Activated naive CD4-positive, alpha-beta T cell treated with anti-CD3 and anti-CD28 coated beads for 36 hours (primary cell): ENCODE measurements around the gene HSPA2. TPM values are rescaled to one million over a fixed set of nuclear protein-coding genes. Genes with fewer than 3 reads are reported as not detected.
"Not testable (repeated sequence)": the region's sequence is repeated elsewhere in the genome, so short reads cannot be mapped to it uniquely, and the experiment has no call there.

Experiments
- CTCF ChIA-PET: fragments of 350-600 bp; sonication (Branson Sonifier 250); formaldehyde crosslinking; loops from one replicate; lab custom pipeline; 2021; ENCODE audit warnings: antibody characterized with exemption; lab: Charles Lee
- DNase-seq: peaks from one replicate; pipeline ENCODE4 v3.0.0-alpha.2; 2020
- H3K27ac Mint-ChIP-seq: one replicate; pipeline ENCODE4 v1.8.0; 2021; ENCODE audit warnings: mild to moderate bottlenecking, mixed read lengths
- H3K27me3 Mint-ChIP-seq: one replicate; pipeline ENCODE4 v1.8.0; 2021; ENCODE audit warnings: low read depth, mixed read lengths
- H3K36me3 Mint-ChIP-seq: one replicate; pipeline ENCODE4 v1.8.0; 2021; ENCODE audit warnings: low read depth, mixed read lengths
- H3K4me1 Mint-ChIP-seq: one replicate; pipeline ENCODE4 v1.8.0; 2021; ENCODE audit warnings: low read depth, mixed read lengths
- H3K4me3 Mint-ChIP-seq: one replicate; pipeline ENCODE4 v1.8.0; 2021; ENCODE audit warnings: mild to moderate bottlenecking, moderate library complexity, mixed read lengths
- H3K9me3 Mint-ChIP-seq: one replicate; pipeline ENCODE4 v1.8.0; 2021; ENCODE audit warnings: mixed read lengths
- intact Hi-C: fragments of 100-400 bp; cut with micrococcal nuclease; formaldehyde crosslinking; loops from one replicate; pipeline ENCODE4 v1.15.1; 2023
- total RNA-seq, 2 experiments: library from RNA; stranded (reverse); gene quantifications; one replicate each; pipeline ENCODE4 v1.2.3, GENCODE V29; 2021

Gene HSPA2
- total RNA-seq, 2 experiments from 2014 or later, result 4.1 to 5.1 TPM

GRCh38 chr14:64517667-64518066 lies 22.9 kb upstream of the HSPA2 start:
- H3K9me3 Mint-ChIP-seq, DNase-seq, H3K27ac Mint-ChIP-seq, H3K4me3 Mint-ChIP-seq, H3K27me3 Mint-ChIP-seq, H3K36me3 Mint-ChIP-seq, intact Hi-C loops: not testable (repeated sequence)
- CTCF ChIA-PET, result interaction anchor here (0.6 to 1.3 kb wide), 2 partner anchors 88 to 170 kb away, joined by 3 to 7 read pairs; no protein-coding TSS in a partner anchor
- H3K4me1 Mint-ChIP-seq, result peaks cover 34% of the 10 kb centered on the region

DNA sequence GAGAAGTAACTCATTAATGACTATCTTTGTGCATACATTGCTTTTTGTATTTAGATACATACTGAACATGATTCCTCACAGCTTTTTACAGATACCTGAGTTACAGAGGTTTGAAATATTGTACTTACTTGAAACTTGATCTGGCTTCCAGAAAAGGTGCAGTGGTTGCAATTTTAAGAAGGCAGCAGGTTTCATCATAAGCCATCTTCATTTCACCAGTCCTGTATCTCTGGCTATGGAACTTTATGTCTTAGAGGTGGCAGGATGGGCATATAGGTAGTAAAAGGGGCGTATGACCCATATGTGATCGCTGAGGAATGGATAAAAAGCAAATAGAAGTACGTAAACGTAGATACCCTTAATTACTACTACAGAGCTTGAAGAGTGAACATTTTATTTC lies 22.3 kb upstream of the HSPA2 start:
- Mint-ChIP-seq H3K4me3 (no peak overlapping the region), H3K27ac (no peak overlapping the region)

GRCh38 chr14:64520699-64521098 lies 19.8 kb upstream of the HSPA2 start:
- intact Hi-C loops, result no loop called here
- Mint-ChIP-seq H3K36me3 (no peaks in the 10 kb centered on the region), H3K27me3 (no peaks in the 10 kb centered on the region), H3K27ac (no peak overlapping the region), H3K9me3 (no peaks in the 10 kb centered on the region), H3K4me1 (peaks cover 20% of the 10 kb centered on the region), H3K4me3 (no peak overlapping the region)
- CTCF ChIA-PET, result interaction anchor here (0.9 to 2.9 kb wide), 2 partner anchors 10 to 14 kb away, joined by 3 to 16 read pairs; no protein-coding TSS in a partner anchor
- DNase-seq, result no peak

More for the DNA sequence above, 22.3 kb upstream of the HSPA2 start:
- H3K27me3 Mint-ChIP-seq, result no peaks in the 10 kb centered on the region
- no peaks in the 10 kb centered on the region for H3K36me3 Mint-ChIP-seq
- H3K9me3 Mint-ChIP-seq, result no peaks in the 10 kb centered on the region
- intact Hi-C loops, result no loop called here
- CTCF ChIA-PET, result interaction anchor here (0.8 to 1.3 kb wide), 2 partner anchors 88 to 118 kb away, joined by 3 to 7 read pairs; no protein-coding TSS in a partner anchor
- no peak for DNase-seq
- H3K4me1 Mint-ChIP-seq, result peaks cover 32% of the 10 kb centered on the region

- intact Hi-C loops, result no loop called here
- Mint-ChIP-seq H3K9me3 (no peaks in the 10 kb centered on the region), H3K4me1 (peaks cover 9% of the 10 kb centered on the region), H3K27me3 (no peaks in the 10 kb centered on the region), H3K36me3 (peaks cover 6% of the 10 kb centered on the region), H3K27ac (no peak overlapping the region), H3K4me3 (no peak overlapping the region)
- no peak for DNase-seq
- CTCF ChIA-PET, result interaction anchor here (1.1 to 1.5 kb wide), 2 partner anchors 12 to 15 kb away, joined by 3 read pairs; no protein-coding TSS in a partner anchor
These were observed 17.8 kb upstream of the HSPA2 start for GRCh38 chr14:64522591-64523355.

GRCh38 chr14:64525354-64525753 lies 15.2 kb upstream of the HSPA2 start:
- Mint-ChIP-seq H3K4me3 (no peak overlapping the region), H3K27me3 (no peaks in the 10 kb centered on the region), H3K27ac (no peak overlapping the region), H3K36me3 (peaks cover 6% of the 10 kb centered on the region), H3K4me1 (peaks cover 8% of the 10 kb centered on the region), H3K9me3 (no peaks in the 10 kb centered on the region)
- no peak for DNase-seq
- CTCF ChIA-PET, result no interaction called here
- intact Hi-C loops, result no loop called here

DNA sequence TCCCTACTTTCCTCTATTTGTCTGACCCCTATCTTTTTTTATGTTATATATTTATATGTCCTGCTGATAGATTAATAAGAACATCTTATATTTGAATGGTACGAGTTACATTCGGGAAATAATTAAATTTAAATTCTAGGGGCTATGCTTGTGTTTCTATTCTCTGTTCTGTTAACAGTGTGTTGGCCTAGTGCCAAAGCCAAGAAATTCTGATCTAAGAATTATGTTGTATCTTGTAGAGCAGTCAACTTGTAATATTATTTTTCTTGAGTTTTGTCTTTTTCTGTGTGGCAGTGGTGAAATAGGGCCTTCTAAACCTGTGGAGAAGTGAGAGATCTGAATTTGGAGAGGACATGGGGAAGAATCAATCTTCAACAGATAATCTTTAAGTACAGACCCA lies 9.0 kb upstream of the HSPA2 start:
- Mint-ChIP-seq H3K4me3 (no peak overlapping the region), H3K4me1 (peaks cover 7% of the 10 kb centered on the region), H3K36me3 (peaks cover 4% of the 10 kb centered on the region), H3K9me3 (peaks cover 2% of the 10 kb centered on the region), H3K27me3 (no peaks in the 10 kb centered on the region), H3K27ac (no peak overlapping the region)
- intact Hi-C loops, result no loop called here
- DNase-seq, result no peak
- CTCF ChIA-PET, result interaction anchor here (1.0 kb wide), 1 partner anchor 290 kb away, joined by 3 read pairs; no protein-coding TSS in a partner anchor

GRCh38 chr14:64536488-64537245 lies 3.9 kb upstream of the HSPA2 start:
- intact Hi-C loops, result no loop called here
- Mint-ChIP-seq H3K4me1 (peaks cover 20% of the 10 kb centered on the region), H3K27ac (no peak overlapping the region), H3K4me3 (no peak overlapping the region), H3K9me3 (peaks cover 2% of the 10 kb centered on the region), H3K27me3 (peaks cover 11% of the 10 kb centered on the region), H3K36me3 (peaks cover 6% of the 10 kb centered on the region)
- CTCF ChIA-PET, result interaction anchor here (0.9 to 1.6 kb wide), 3 partner anchors 15 to 355 kb away, joined by 3 to 4 read pairs (median 4); no protein-coding TSS in a partner anchor
- DNase-seq, result no peak

DNA sequence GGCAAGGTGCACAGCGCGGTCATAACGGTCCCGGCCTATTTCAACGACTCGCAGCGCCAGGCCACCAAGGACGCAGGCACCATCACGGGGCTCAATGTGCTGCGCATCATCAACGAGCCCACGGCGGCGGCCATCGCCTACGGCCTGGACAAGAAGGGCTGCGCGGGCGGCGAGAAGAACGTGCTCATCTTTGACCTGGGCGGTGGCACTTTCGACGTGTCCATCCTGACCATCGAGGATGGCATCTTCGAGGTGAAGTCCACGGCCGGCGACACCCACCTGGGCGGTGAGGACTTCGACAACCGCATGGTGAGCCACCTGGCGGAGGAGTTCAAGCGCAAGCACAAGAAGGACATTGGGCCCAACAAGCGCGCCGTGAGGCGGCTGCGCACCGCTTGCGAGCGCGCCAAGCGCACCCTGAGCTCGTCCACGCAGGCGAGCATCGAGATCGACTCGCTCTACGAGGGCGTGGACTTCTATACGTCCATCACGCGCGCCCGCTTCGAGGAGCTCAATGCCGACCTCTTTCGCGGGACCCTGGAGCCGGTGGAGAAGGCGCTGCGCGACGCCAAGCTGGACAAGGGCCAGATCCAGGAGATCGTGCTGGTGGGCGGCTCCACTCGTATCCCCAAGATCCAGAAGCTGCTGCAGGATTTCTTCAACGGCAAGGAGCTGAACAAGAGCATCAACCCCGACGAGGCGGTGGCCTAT lies 875 bp downstream of the HSPA2 start:
- Mint-ChIP-seq H3K27ac (no peak overlapping the region), H3K27me3 (peaks cover 22% of the 10 kb centered on the region), H3K36me3 (peaks cover 6% of the 10 kb centered on the region), H3K4me1 (peaks cover 30% of the 10 kb centered on the region), H3K4me3 (peak overlapping the region; percentile 92), H3K9me3 (no peaks in the 10 kb centered on the region)
- peak; percentile 8 for DNase-seq
- intact Hi-C loops, result loop anchor here (2.0 to 10.0 kb wide), 3 partner anchors 77 to 687 kb away; partner anchors contain the start of genes AKAP5, FNTB and SYNE2
- CTCF ChIA-PET, result interaction anchor here (0.6 to 3.5 kb wide), 5 partner anchors 30 to 95 kb away, joined by 3 to 14 read pairs (median 4); no protein-coding TSS in a partner anchor

- no peaks in the 10 kb centered on the region for H3K9me3 Mint-ChIP-seq
- H3K27me3 Mint-ChIP-seq, result peaks cover 22% of the 10 kb centered on the region
- CTCF ChIA-PET, result interaction anchor here (0.6 to 3.5 kb wide), 5 partner anchors 31 to 744 kb away, joined by 3 to 14 read pairs (median 7); no protein-coding TSS in a partner anchor
- peak; percentile 5 for DNase-seq
- intact Hi-C loops, result loop anchor here (2.0 to 10.0 kb wide), 3 partner anchors 77 to 687 kb away; partner anchors contain the start of genes AKAP5, FNTB and SYNE2
- H3K36me3 Mint-ChIP-seq, result peaks cover 6% of the 10 kb centered on the region
- peaks cover 30% of the 10 kb centered on the region for H3K4me1 Mint-ChIP-seq
- no peak overlapping the region for H3K27ac Mint-ChIP-seq
- peak overlapping the region; percentile 59 for H3K4me3 Mint-ChIP-seq
These were observed 1.7 kb downstream of the HSPA2 start for GRCh38 chr14:64541972-64542835.

DNA sequence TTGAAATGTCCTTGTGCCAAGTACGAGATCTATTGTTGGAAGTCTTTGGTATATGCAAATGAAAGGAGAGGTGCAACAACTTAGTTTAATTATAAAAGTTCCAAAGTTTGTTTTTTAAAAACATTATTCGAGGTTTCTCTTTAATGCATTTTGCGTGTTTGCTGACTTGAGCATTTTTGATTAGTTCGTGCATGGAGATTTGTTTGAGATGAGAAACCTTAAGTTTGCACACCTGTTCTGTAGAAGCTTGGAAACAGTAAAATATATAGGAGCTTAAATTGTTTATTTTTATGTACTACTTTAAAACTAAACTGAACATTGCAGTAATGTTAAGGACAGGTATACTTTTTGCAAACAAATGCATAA lies 2.3 kb downstream of the HSPA2 start:
- peaks cover 22% of the 10 kb centered on the region for H3K27me3 Mint-ChIP-seq
- H3K4me1 Mint-ChIP-seq, result peaks cover 30% of the 10 kb centered on the region
- intact Hi-C loops, result loop anchor here (10.0 kb wide), 2 partner anchors 442 to 688 kb away; partner anchors contain the start of genes FNTB and SYNE2
- DNase-seq, result no peak
- CTCF ChIA-PET, result interaction anchor here (0.6 to 2.2 kb wide), 3 partner anchors 113 to 745 kb away, joined by 3 to 9 read pairs (median 7); no protein-coding TSS in a partner anchor
- H3K36me3 Mint-ChIP-seq, result peaks cover 6% of the 10 kb centered on the region
- H3K9me3 Mint-ChIP-seq, result no peaks in the 10 kb centered on the region
- H3K4me3 Mint-ChIP-seq, result peak overlapping the region; percentile 59
- no peak overlapping the region for H3K27ac Mint-ChIP-seq
